SJSA1 (cell line): ENCODE data around the gene KAT14. TPM values are rescaled to one million over a fixed set of nuclear protein-coding genes. Genes with fewer than 3 reads are reported as not detected.
"Not testable (repeated sequence)": the region's sequence is repeated elsewhere in the genome, so short reads cannot be mapped to it uniquely, and the experiment has no call there.

ENCODE experiments used
- DNase-seq, 2 experiments: peaks; one replicate each; pipeline ENCODE4 v3.0.0-alpha.2; 2015 to 2020; ENCODE audit warnings: low spot score in 2 of 2, low read depth in 1 of 2
- H3K27ac ChIP-seq: fragments of 250-450 bp; sonication (Bioruptor Pico); 2 replicates; pipeline ENCODE4 v1.5.1; 2020; ENCODE audit warnings: mild to moderate bottlenecking, moderate library complexity
- H3K27me3 ChIP-seq: fragments of 250-450 bp; sonication (Bioruptor Pico); replicated peaks from 2 replicates; pipeline ENCODE4 v1.5.1; 2020; ENCODE audit warnings: mild to moderate bottlenecking, moderate library complexity
- H3K36me3 ChIP-seq: fragments of 250-450 bp; sonication (Bioruptor Pico); 2 replicates; pipeline ENCODE4 v1.5.1; 2020; ENCODE audit warnings: mild to moderate bottlenecking
- H3K4me1 ChIP-seq: fragments of 250-450 bp; sonication (Bioruptor Pico); replicated peaks from 2 replicates; pipeline ENCODE4 v1.6.1; 2021; ENCODE audit warnings: mild to moderate bottlenecking
- H3K4me3 ChIP-seq: fragments of 250-450 bp; sonication (Bioruptor Pico); 2 replicates; pipeline ENCODE4 v1.5.1; 2020; ENCODE audit warnings: mild to moderate bottlenecking
- H3K9me3 ChIP-seq: fragments of 250-450 bp; sonication (Bioruptor Pico); replicated peaks from 2 replicates; pipeline ENCODE4 v1.5.1; 2020; ENCODE audit warnings: mild to moderate bottlenecking
- total RNA-seq: library from RNA; depleted of rRNA; stranded (reverse); fragments of >200 nt; shearing (Covaris generic); gene quantifications from 2 replicates; pipeline ENCODE4 v1.2.3, GENCODE V29; 2014; rRNA removed

KAT14 gene
- total RNA-seq, 1 experiment from 2014 or later, result 15.3 TPM

GRCh38 chr20:18213002-18213401 lies 75.3 kb downstream of the KAT14 start:
- Histone ChIP-seq H3K27me3 (no peaks in the 10 kb centered on the region), H3K9me3 (no peaks in the 10 kb centered on the region), H3K36me3 (no peaks in the 10 kb centered on the region), H3K4me1 (no peaks in the 10 kb centered on the region), H3K4me3 (no peak overlapping the region), H3K27ac (no peak overlapping the region)
- DNase-seq, result no peak

GRCh38 chr20:18215566-18215965 lies 77.9 kb downstream of the KAT14 start:
- Histone ChIP-seq H3K9me3 (0 out of 2 replicates have a peak, but pooled peaks cover 3% of the 10 kb centered on the region), H3K4me3 (no peak overlapping the region), H3K27ac (no peak overlapping the region), H3K27me3 (no peaks in the 10 kb centered on the region), H3K4me1 (no peaks in the 10 kb centered on the region), H3K36me3 (no peaks in the 10 kb centered on the region)
- DNase-seq, result no peak

- H3K9me3 ChIP-seq, result 0 out of 2 replicates have a peak, but pooled peaks cover 3% of the 10 kb centered on the region
- no peak for DNase-seq
- H3K4me3 ChIP-seq, result no peak overlapping the region
- H3K4me1 ChIP-seq, result no peaks in the 10 kb centered on the region
- H3K36me3 ChIP-seq, result no peaks in the 10 kb centered on the region
- no peak overlapping the region for H3K27ac ChIP-seq
- H3K27me3 ChIP-seq, result no peaks in the 10 kb centered on the region
Measured at GRCh38 chr20:18218280-18218679, 80.6 kb downstream of the KAT14 start.

GRCh38 chr20:18223409-18223808 lies 85.7 kb downstream of the KAT14 start:
- H3K27me3 ChIP-seq, result no peaks in the 10 kb centered on the region
- no peak overlapping the region for H3K27ac ChIP-seq
- 0 out of 2 replicates have a peak, but pooled peaks cover 3% of the 10 kb centered on the region for H3K9me3 ChIP-seq
- no peak overlapping the region for H3K4me3 ChIP-seq
- H3K4me1 ChIP-seq, result peaks cover 20% of the 10 kb centered on the region
- DNase-seq, result no peak
- H3K36me3 ChIP-seq, result no peaks in the 10 kb centered on the region

- peak; percentile 81 to 84 for DNase-seq
- H3K4me3 ChIP-seq, result no peak overlapping the region
- 0 out of 2 replicates have a peak, but pooled peaks cover 3% of the 10 kb centered on the region for H3K9me3 ChIP-seq
- H3K36me3 ChIP-seq, result no peaks in the 10 kb centered on the region
- H3K27me3 ChIP-seq, result no peaks in the 10 kb centered on the region
- no peak overlapping the region for H3K27ac ChIP-seq
- peaks cover 20% of the 10 kb centered on the region for H3K4me1 ChIP-seq
Measured at GRCh38 chr20:18224968-18225568, 87.4 kb downstream of the KAT14 start.

- H3K4me3 ChIP-seq, result no peak overlapping the region
- no peaks in the 10 kb centered on the region for H3K27me3 ChIP-seq
- H3K36me3 ChIP-seq, result no peaks in the 10 kb centered on the region
- no peak overlapping the region for H3K27ac ChIP-seq
- H3K4me1 ChIP-seq, result peaks cover 20% of the 10 kb centered on the region
- H3K9me3 ChIP-seq, result no peaks in the 10 kb centered on the region
- no peak for DNase-seq
Measured at GRCh38 chr20:18225632-18226031, 88.0 kb downstream of the KAT14 start.

- peaks cover 20% of the 10 kb centered on the region for H3K4me1 ChIP-seq
- DNase-seq, H3K36me3 ChIP-seq, H3K4me3 ChIP-seq, H3K9me3 ChIP-seq, H3K27ac ChIP-seq, H3K27me3 ChIP-seq: not testable (repeated sequence)
Measured at GRCh38 chr20:18226741-18227140, 89.1 kb downstream of the KAT14 start.

- Histone ChIP-seq H3K27ac (no peak overlapping the region), H3K4me1 (no peaks in the 10 kb centered on the region), H3K36me3 (no peaks in the 10 kb centered on the region), H3K27me3 (no peaks in the 10 kb centered on the region; the same call in 1 of the 2 replicates), H3K4me3 (no peak overlapping the region), H3K9me3 (no peaks in the 10 kb centered on the region)
- no peak for DNase-seq
Measured at GRCh38 chr20:18233408-18233943, 95.8 kb downstream of the KAT14 start.

Other genes starting within 250 kb of the KAT14 start
- 114 and 129 TPM in 2 replicates for gene SNX5, start 169.1 kb upstream of the KAT14 start, total RNA-seq
- gene MGME1, start 168.8 kb upstream of the KAT14 start, total RNA-seq, result 14.7 and 20.6 TPM in 2 replicates
- not detected in 2 replicates for gene OVOL2, start 79.9 kb upstream of the KAT14 start, total RNA-seq
- 18.1 and 21.7 TPM in 2 replicates for gene PET117, start within 50 bp of the KAT14 start, total RNA-seq
- 8.9 and 9.7 TPM in 2 replicates for gene ZNF133, start 150.7 kb downstream of the KAT14 start, total RNA-seq